Measurements from ENCODE around the gene PLD1. TPM values are rescaled to one million over a fixed set of nuclear protein-coding genes. Genes with fewer than 3 reads are reported as not detected.

PLD1 gene
- total and polyA plus RNA-seq, 4 donors, result 4.9 to 31.5 (median 18.6) TPM

GRCh38 chr3:171846597-171846996, 36.3 kb upstream of the PLD1 start:
- Histone ChIP-seq H3K27me3 (ENCODE audit: control insufficient read depth in 4 of 4, insufficient read depth in 4 of 4, low read length in 3 of 4) (no peaks in the 10 kb centered on the region), H3K9me3 (ENCODE audit: control insufficient read depth in 4 of 4, low read length in 3 of 4) (no peaks in the 10 kb centered on the region), H3K4me1 (ENCODE audit: control insufficient read depth in 4 of 4, insufficient read depth in 4 of 4, low read length in 3 of 4) (peaks cover 3 to 10% (median 7%) of the 10 kb centered on the region in 4 donors), H3K27ac (ENCODE audit: low read depth in 1 of 2, low read length in 2 of 2) (no peak overlapping the region), H3K9ac (ENCODE audit: low read depth in 1 of 2, low read length in 2 of 2) (no peak overlapping the region), H3K36me3 (ENCODE audit: control insufficient read depth in 4 of 4, insufficient read depth in 3 of 4, low read depth in 1 of 4, low read length in 3 of 4) (no peaks in the 10 kb centered on the region), H3K4me3 (ENCODE audit: low read depth in 1 of 3, low read length in 3 of 3) (no peak overlapping the region)
- no peak for DNase-seq (ENCODE audit: low spot score)
- TF ChIP-seq YY1 (IDR thresholded peaks at IDR 0.05) (no peak), ZBTB33 (IDR thresholded peaks at IDR 0.05) (no peak), EGR1 (IDR thresholded peaks at IDR 0.05; ENCODE audit: low read depth in 2 of 2) (no peak), REST (IDR thresholded peaks at IDR 0.05) (no peak), HNF4A (conservative IDR thresholded peaks at IDR 0.05) (no peak), CTCF (IDR thresholded peaks at IDR 0.05; ENCODE audit: low read depth, low read length, missing input control) (no peak), ATF3 (IDR thresholded peaks at IDR 0.05) (no peak), MAX (IDR thresholded peaks at IDR 0.05) (no peak), FOXA2 (IDR thresholded peaks at IDR 0.05) (no peak), FOXA1 (IDR thresholded peaks at IDR 0.05) (no peak), NR2F2 (IDR thresholded peaks at IDR 0.05) (no peak)
- WGBS, result 72% methylated on average over 2 of the region's 2 CpGs

GRCh38 chr3:171845481-171846284, 35.4 kb upstream of the PLD1 start:
- Histone ChIP-seq H3K4me3 (ENCODE audit: low read depth in 1 of 3, low read length in 3 of 3) (no peak overlapping the region), H3K27ac (ENCODE audit: low read depth in 1 of 2, low read length in 2 of 2) (no peak overlapping the region), H3K4me1 (ENCODE audit: control insufficient read depth in 4 of 4, insufficient read depth in 4 of 4, low read length in 3 of 4) (peaks cover 3 to 18% (median 16%) of the 10 kb centered on the region in 4 donors), H3K36me3 (ENCODE audit: control insufficient read depth in 4 of 4, insufficient read depth in 3 of 4, low read depth in 1 of 4, low read length in 3 of 4) (no peaks in the 10 kb centered on the region), H3K9me3 (ENCODE audit: control insufficient read depth in 4 of 4, low read length in 3 of 4) (no peaks in the 10 kb centered on the region), H3K27me3 (ENCODE audit: control insufficient read depth in 4 of 4, insufficient read depth in 4 of 4, low read length in 3 of 4) (no peaks in the 10 kb centered on the region), H3K9ac (ENCODE audit: low read depth in 1 of 2, low read length in 2 of 2) (no peak overlapping the region)
- WGBS, result 64% methylated on average over 3 of the region's 3 CpGs
- DNase-seq (ENCODE audit: low spot score), result no peak
- TF ChIP-seq HNF4A (conservative IDR thresholded peaks at IDR 0.05) (no peak), REST (IDR thresholded peaks at IDR 0.05) (no peak), EGR1 (IDR thresholded peaks at IDR 0.05; ENCODE audit: low read depth in 2 of 2) (no peak), NR2F2 (IDR thresholded peaks at IDR 0.05) (no peak), FOXA2 (IDR thresholded peaks at IDR 0.05) (no peak), MAX (IDR thresholded peaks at IDR 0.05) (no peak), ZBTB33 (IDR thresholded peaks at IDR 0.05) (no peak), TAF1 (conservative IDR thresholded peaks at IDR 0.05) (no peak)
